Activated T-helper 1 cell treated with anti-CD3 and anti-CD28 coated beads, Interleukin-12 subunit alpha, Interleukin-12 subunit beta, Interleukin-2, Interleukin-4 antibody, amounts not matched to agents 30 ng/mL and 10 ng/mL and 1 ng/mL, durations not matched to agents 14 hours and 24 hours and 36 hours (primary cell): ENCODE data around the gene AKAP4. TPM values are rescaled to one million over a fixed set of nuclear protein-coding genes. Genes with fewer than 3 reads are reported as not detected.

Experiments
- DNase-seq: peaks from one replicate; pipeline ENCODE4 v3.0.0; 2021; ENCODE audit warnings: low spot score
- H3K27ac Mint-ChIP-seq: one replicate; pipeline ENCODE4 v1.8.0; 2021; ENCODE audit warnings: mild to moderate bottlenecking, mixed read lengths
- H3K27me3 Mint-ChIP-seq: one replicate; pipeline ENCODE4 v1.8.0; 2022; ENCODE audit warnings: mild to moderate bottlenecking, moderate library complexity, mixed read lengths; ENCODE audit not compliant: insufficient read depth
- H3K36me3 Mint-ChIP-seq: one replicate; pipeline ENCODE4 v1.8.0; 2021; ENCODE audit warnings: low read depth, mixed read lengths
- H3K4me1 Mint-ChIP-seq: one replicate; pipeline ENCODE4 v1.8.0; 2021; ENCODE audit warnings: low read depth, mixed read lengths
- H3K4me3 Mint-ChIP-seq: one replicate; pipeline ENCODE4 v1.8.0; 2021; ENCODE audit warnings: mild to moderate bottlenecking, moderate library complexity, mixed read lengths
- H3K9me3 Mint-ChIP-seq: one replicate; pipeline ENCODE4 v1.8.0; 2021; ENCODE audit warnings: mixed read lengths
- intact Hi-C: fragments of 100-400 bp; cut with micrococcal nuclease; formaldehyde crosslinking; loops from one replicate; pipeline ENCODE4 v1.15.1; 2024
- total RNA-seq: library from RNA; stranded (reverse); gene quantifications from 2 replicates; pipeline ENCODE4 v1.2.3, GENCODE V29; 2022

The AKAP4 gene, protein sequence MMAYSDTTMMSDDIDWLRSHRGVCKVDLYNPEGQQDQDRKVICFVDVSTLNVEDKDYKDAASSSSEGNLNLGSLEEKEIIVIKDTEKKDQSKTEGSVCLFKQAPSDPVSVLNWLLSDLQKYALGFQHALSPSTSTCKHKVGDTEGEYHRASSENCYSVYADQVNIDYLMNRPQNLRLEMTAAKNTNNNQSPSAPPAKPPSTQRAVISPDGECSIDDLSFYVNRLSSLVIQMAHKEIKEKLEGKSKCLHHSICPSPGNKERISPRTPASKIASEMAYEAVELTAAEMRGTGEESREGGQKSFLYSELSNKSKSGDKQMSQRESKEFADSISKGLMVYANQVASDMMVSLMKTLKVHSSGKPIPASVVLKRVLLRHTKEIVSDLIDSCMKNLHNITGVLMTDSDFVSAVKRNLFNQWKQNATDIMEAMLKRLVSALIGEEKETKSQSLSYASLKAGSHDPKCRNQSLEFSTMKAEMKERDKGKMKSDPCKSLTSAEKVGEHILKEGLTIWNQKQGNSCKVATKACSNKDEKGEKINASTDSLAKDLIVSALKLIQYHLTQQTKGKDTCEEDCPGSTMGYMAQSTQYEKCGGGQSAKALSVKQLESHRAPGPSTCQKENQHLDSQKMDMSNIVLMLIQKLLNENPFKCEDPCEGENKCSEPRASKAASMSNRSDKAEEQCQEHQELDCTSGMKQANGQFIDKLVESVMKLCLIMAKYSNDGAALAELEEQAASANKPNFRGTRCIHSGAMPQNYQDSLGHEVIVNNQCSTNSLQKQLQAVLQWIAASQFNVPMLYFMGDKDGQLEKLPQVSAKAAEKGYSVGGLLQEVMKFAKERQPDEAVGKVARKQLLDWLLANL
- not detected in 2 replicates for total RNA-seq

DNA sequence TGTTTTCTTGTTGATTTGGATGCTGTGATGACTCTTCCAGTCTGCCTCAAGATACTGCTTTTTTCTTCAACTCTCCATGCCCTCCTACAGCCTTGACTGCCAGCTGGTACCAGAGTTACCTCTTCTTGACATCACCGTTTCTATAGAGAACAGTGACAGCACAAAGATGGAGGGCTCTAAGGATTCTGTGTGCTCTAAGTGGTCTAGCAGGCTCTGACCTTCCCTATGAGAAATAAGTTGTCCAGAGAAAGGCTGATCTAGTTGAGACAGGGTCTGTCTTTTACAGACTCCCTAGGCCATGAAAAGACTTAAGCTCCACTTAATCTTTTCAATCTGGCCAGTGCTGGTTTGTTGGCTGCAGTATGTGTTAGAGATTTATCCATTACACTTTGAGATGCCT is at the start of gene AKAP4:
TSS of gene AKAP4 (minus strand) at position 101 of the 400 bp plus-strand sequence. CDS start 118 bp downstream, outside the sequence.
- H3K9me3 Mint-ChIP-seq: no peaks in the 10 kb centered on the region
- H3K4me3 Mint-ChIP-seq: no peak within 1 kb of the TSS
- no peaks in the 10 kb centered on the region for H3K36me3 Mint-ChIP-seq
- no peak within 1 kb of the TSS for H3K27ac Mint-ChIP-seq
- no peaks in the 10 kb centered on the region for H3K27me3 Mint-ChIP-seq
- intact Hi-C loops: no loop called here
- peaks cover 17% of the 10 kb centered on the region for H3K4me1 Mint-ChIP-seq
- DNase-seq: no peak

GRCh38 chrX:50211510-50211909 is 10.7 kb upstream of the AKAP4 start:
- no peaks in the 10 kb centered on the region for H3K27me3 Mint-ChIP-seq
- H3K36me3 Mint-ChIP-seq: no peaks in the 10 kb centered on the region
- intact Hi-C loops: no loop called here
- no peaks in the 10 kb centered on the region for H3K4me1 Mint-ChIP-seq
- no peaks in the 10 kb centered on the region for H3K9me3 Mint-ChIP-seq
- no peak overlapping the region for H3K27ac Mint-ChIP-seq
- no peak for DNase-seq
- H3K4me3 Mint-ChIP-seq: no peak overlapping the region

GRCh38 chrX:50206753-50207152 is 5.9 kb upstream of the AKAP4 start:
- H3K9me3 Mint-ChIP-seq: no peaks in the 10 kb centered on the region
- DNase-seq: no peak
- H3K4me1 Mint-ChIP-seq: peaks cover 17% of the 10 kb centered on the region
- H3K36me3 Mint-ChIP-seq: no peaks in the 10 kb centered on the region
- no peak overlapping the region for H3K4me3 Mint-ChIP-seq
- H3K27ac Mint-ChIP-seq: no peak overlapping the region
- intact Hi-C loops: no loop called here
- H3K27me3 Mint-ChIP-seq: no peaks in the 10 kb centered on the region

DNA sequence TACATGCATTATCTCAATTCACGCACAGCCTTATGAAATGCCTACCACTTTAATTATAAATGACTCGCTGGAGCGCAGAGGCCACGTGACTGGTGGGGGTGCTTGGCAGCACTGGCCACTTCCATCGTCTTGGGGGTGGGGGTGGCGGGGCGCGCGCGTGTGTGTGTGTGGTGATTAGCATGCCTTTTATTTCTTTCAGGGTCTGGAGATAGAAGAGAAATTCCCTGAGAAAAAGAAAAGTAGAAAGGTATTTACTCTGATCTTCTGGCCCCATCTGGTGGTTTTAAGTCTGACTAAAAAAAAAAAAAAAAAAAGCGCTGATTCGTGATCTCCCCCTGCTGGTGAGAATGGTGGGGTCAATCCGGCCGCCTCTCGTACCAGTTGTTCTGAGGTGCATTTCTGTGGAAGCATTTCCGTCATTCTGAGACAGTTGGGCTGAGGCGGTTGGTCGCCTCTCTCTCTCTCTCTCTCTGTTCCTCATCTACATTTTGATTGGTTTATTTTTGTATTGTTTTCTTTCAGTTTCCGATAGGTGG is 3.6 kb upstream of the AKAP4 start, which contains the start of gene CCNB3:
TSS of gene CCNB3 (plus strand) at position 402 of the 536 bp plus-strand sequence. CDS start 80,399 bp downstream, outside the sequence.
- DNase-seq: peak; percentile 60
- H3K36me3 Mint-ChIP-seq: no peaks in the 10 kb centered on the region
- H3K4me3 Mint-ChIP-seq: peak within 1 kb of the TSS; percentile 86
- intact Hi-C loops: loop anchor here (1.0 kb wide), 2 partner anchors 282 to 320 kb away; partner anchors contain the start of gene CLCN5
- no peaks in the 10 kb centered on the region for H3K27me3 Mint-ChIP-seq
- H3K27ac Mint-ChIP-seq: peak within 1 kb of the TSS; percentile 94
- peaks cover 17% of the 10 kb centered on the region for H3K4me1 Mint-ChIP-seq
- no peaks in the 10 kb centered on the region for H3K9me3 Mint-ChIP-seq

GRCh38 chrX:50202539-50202938 is 1.7 kb upstream of the AKAP4 start:
- Mint-ChIP-seq H3K27ac (no peak overlapping the region), H3K27me3 (no peaks in the 10 kb centered on the region), H3K4me1 (peaks cover 17% of the 10 kb centered on the region), H3K4me3 (no peak overlapping the region), H3K9me3 (no peaks in the 10 kb centered on the region), H3K36me3 (no peaks in the 10 kb centered on the region)
- DNase-seq: no peak
- intact Hi-C loops: no loop called here

- Mint-ChIP-seq H3K27ac (no peak overlapping the region), H3K9me3 (no peaks in the 10 kb centered on the region), H3K27me3 (no peaks in the 10 kb centered on the region), H3K4me1 (peaks cover 2% of the 10 kb centered on the region), H3K4me3 (no peak overlapping the region), H3K36me3 (no peaks in the 10 kb centered on the region)
- intact Hi-C loops: no loop called here
- no peak for DNase-seq
Observed at GRCh38 chrX:50198348-50198747, 2.5 kb downstream of the AKAP4 start.

DNA sequence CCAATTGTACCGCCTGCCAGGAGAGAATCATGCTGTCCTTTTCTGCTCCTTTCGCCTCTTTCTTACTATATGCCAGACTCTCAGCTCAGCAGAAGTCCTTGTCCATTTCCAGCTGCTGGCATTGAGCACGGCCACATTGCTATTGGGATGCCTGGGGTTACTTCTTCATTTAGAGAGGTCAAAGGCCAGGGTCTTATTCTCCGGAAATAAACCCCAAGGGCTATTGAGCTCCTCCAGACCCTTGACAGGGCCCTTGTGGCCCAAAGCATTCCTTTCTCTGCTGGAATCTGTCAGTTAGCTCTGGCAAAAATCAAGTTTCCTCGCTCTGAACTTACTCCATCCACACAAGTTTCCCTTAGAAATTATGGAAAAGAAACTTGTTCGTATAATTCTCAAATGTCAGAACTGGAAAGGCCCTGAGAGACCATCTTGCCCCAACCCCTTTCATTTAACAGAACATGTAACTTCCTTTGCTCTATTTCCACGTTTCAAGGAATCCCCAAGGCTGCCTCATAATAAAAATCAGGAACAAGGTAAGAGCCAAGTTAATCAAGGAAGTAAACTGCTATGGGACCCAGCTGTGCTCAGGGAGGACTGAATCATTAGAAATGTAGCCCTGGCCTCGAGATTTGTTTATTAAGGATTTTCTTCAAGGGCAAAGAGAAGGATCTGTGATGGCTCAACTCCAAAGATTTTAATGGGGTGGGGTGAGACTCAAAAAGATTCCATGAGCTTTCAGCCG is 11.8 kb downstream of the AKAP4 start:
- no peaks in the 10 kb centered on the region for H3K4me1 Mint-ChIP-seq
- H3K27ac Mint-ChIP-seq: no peak overlapping the region
- H3K27me3 Mint-ChIP-seq: peaks cover 4% of the 10 kb centered on the region
- DNase-seq: no peak
- no peaks in the 10 kb centered on the region for H3K9me3 Mint-ChIP-seq
- intact Hi-C loops: no loop called here
- H3K36me3 Mint-ChIP-seq: no peaks in the 10 kb centered on the region
- no peak overlapping the region for H3K4me3 Mint-ChIP-seq

DNA sequence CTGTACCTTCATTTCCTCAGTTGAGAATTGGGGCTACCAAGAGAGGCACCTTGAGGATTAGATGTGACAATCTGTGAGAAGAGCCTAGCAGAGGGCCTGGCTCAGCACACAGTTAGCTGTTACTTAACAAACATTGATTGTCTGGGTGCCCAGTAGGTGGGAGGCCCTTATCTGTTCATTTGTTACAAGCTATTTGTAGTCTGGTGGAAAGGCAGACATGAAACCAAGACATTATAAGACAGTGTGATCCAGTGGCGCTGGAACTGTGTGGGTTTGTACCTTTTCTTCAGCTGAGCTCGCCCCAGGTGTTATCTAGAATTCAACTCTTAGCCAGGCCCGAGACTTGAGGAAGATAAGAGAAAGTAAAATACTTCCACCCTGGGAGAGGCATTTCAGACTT is 16.9 kb downstream of the AKAP4 start:
- Mint-ChIP-seq H3K36me3 (no peaks in the 10 kb centered on the region), H3K27me3 (peaks cover 4% of the 10 kb centered on the region), H3K9me3 (no peaks in the 10 kb centered on the region), H3K4me3 (no peak overlapping the region), H3K4me1 (no peaks in the 10 kb centered on the region), H3K27ac (no peak overlapping the region)
- intact Hi-C loops: no loop called here
- no peak for DNase-seq

DNA sequence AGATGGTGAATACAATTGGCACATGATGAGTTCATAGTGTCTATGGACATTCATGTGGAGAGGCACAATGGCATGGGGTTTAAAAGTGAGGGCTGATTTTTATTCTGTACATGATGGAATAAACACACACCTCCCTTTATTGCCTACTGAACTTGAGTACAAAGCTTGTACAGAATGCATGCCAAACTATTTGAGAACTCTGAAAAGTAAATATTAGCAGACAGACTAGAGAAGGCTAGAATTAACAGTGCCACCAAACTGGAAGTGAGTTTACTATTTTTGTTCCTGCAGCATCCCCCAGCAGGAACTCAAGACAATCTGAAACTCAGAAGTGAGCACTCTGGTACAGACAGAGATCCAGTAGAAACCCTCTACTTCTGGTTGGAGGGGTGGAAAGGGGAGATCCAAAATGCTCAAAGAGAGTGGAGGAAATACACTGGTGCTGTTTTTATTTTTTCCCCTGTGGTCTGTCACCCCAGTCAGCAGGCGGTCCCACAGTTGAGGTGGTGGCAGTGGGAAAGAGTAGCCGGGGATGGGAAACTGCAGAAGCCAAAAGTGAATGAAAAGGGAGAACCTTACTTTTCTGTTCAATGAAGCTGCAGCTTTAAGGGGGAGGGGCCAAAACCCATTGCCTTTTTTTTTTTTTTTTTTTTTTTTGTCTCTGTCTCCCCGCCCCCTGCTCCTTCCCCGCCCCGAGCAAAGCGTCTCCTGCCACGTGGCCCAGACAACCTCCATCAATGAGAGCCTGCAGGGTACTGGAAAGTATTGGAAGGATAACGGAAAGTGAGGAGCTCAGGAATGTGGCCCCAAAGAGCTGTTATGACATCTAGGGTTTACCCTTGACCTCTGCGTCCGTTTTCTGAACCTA is 20.5 kb downstream of the AKAP4 start:
- Mint-ChIP-seq H3K36me3 (no peaks in the 10 kb centered on the region), H3K27ac (no peak overlapping the region)
- intact Hi-C loops: no loop called here

GRCh38 chrX:50169717-50170116 is 31.1 kb downstream of the AKAP4 start:
- intact Hi-C loops: no loop called here
- H3K36me3 Mint-ChIP-seq: no peaks in the 10 kb centered on the region
- no peak overlapping the region for H3K4me3 Mint-ChIP-seq
- H3K4me1 Mint-ChIP-seq: peaks cover 8% of the 10 kb centered on the region
- H3K27ac Mint-ChIP-seq: no peak overlapping the region
- no peaks in the 10 kb centered on the region for H3K27me3 Mint-ChIP-seq
- no peaks in the 10 kb centered on the region for H3K9me3 Mint-ChIP-seq
- DNase-seq: no peak

More for the DNA sequence above, 20.5 kb downstream of the AKAP4 start:
- no peaks in the 10 kb centered on the region for H3K9me3 Mint-ChIP-seq
- DNase-seq: no peak
- H3K4me1 Mint-ChIP-seq: no peaks in the 10 kb centered on the region
- H3K4me3 Mint-ChIP-seq: no peak overlapping the region
- H3K27me3 Mint-ChIP-seq: no peaks in the 10 kb centered on the region

DNA sequence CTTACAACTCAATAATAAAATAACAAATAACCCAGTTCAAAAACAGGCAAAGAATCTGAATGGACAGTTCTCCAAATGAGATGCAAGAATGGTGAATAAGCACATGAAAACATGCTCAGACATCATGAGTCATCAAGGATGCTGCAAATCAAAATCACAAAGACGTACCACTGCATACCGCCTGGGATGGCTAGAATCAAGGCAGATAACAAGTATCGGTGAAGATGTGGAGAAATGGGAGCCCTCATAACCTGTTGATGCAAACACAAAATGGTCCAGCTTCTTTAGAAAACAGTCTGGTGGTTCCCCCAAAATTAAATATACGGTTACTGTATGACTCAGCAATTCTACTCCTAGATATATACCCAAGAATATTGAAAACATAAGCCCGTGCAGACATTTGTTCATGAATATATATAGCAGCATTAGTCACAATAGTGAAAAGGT is 32.5 kb downstream of the AKAP4 start:
- Mint-ChIP-seq H3K27me3 (no peaks in the 10 kb centered on the region), H3K4me3 (no peak overlapping the region), H3K4me1 (peaks cover 8% of the 10 kb centered on the region), H3K27ac (no peak overlapping the region), H3K9me3 (no peaks in the 10 kb centered on the region), H3K36me3 (no peaks in the 10 kb centered on the region)
- intact Hi-C loops: no loop called here
- DNase-seq: no peak

DNA sequence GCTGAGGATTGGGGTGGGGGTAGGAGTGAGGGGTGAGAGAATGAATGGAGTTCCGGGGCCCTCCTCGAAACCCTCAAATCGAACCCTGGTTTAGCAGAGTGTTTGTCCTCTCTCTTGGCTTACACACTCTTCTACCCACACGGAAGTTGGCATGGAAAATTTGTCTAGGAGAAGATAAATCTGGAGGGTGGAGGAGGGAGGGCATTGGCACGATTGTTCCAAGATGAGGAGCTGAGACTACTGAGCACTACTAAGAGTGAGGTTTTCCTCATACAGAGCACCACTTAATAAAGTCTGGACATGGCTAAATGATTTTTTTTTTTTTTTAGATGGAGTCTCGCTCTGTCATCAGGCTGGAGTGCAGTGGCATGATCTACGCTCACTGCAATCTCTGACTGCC is 33.4 kb downstream of the AKAP4 start:
- Mint-ChIP-seq H3K27ac (no peak overlapping the region), H3K4me3 (no peak overlapping the region), H3K27me3 (no peaks in the 10 kb centered on the region), H3K9me3 (no peaks in the 10 kb centered on the region), H3K4me1 (peaks cover 8% of the 10 kb centered on the region), H3K36me3 (no peaks in the 10 kb centered on the region)
- intact Hi-C loops: no loop called here
- DNase-seq: no peak
